ENCODE results near the gene RRM2.

- TF ChIP-seq CTCF (conservative IDR thresholded peaks at IDR 0.05) (no peak), ZFX (IDR thresholded peaks at IDR 0.05) (no peak)
These were observed 36.9 kb upstream of the RRM2 start for GRCh38 chr2:10085668-10086059.

Measured in C4-2B (cell line).